Thoracic aorta (tissue), 2 donors: Measurements from ENCODE around the gene DCTPP1. TPM values are rescaled to one million over a fixed set of nuclear protein-coding genes. Genes with fewer than 3 reads are reported as not detected.
"Not testable (repeated sequence)": the region's sequence is repeated elsewhere in the genome, so short reads cannot be mapped to it uniquely, and the experiment has no call there.

Experiments
- ATAC-seq: fragments of 150-250 bp; one replicate; pipeline ENCODE4 v1.8.0; 2017; ENCODE audit warnings: low read depth; ENCODE audit not compliant: insufficient number of reproducible peaks, low FRiP score
- DNase-seq: peaks from one replicate; pipeline ENCODE4 v3.0.0-alpha.2; 2020; ENCODE audit warnings: low spot score
- H3K27ac ChIP-seq, 2 donors: fragments of 200-600 bp; sonication (generic); 1 replicate in 1 of 2; 2 replicates in 1 of 2; pipeline ENCODE4 v1.5.1; 2016; ENCODE audit warnings: mild to moderate bottlenecking in 2 of 2, moderate library complexity in 2 of 2
- H3K27me3 ChIP-seq: fragments of 200-600 bp; sonication (generic); replicated peaks from 2 replicates; pipeline ENCODE4 v1.6.0; 2016; ENCODE audit warnings: mild to moderate bottlenecking; ENCODE audit not compliant: insufficient read depth
- H3K36me3 ChIP-seq: fragments of 200-600 bp; sonication (generic); one replicate; pipeline ENCODE4 v1.5.1; 2016
- H3K4me1 ChIP-seq, 2 donors: fragments of 200-600 bp; sonication (generic); 1 replicate in 1 of 2; 2 replicates in 1 of 2; pipeline versions ENCODE4 v1.5.1 to v1.6.0; 2016; ENCODE audit warnings: low read depth in 2 of 2, mild to moderate bottlenecking in 1 of 2; ENCODE audit not compliant: control insufficient read depth in 1 of 2
- H3K4me3 ChIP-seq: fragments of 200-600 bp; sonication (generic); 2 replicates; pipeline ENCODE4 v1.5.1; 2016; ENCODE audit warnings: mild to moderate bottlenecking
- H3K9me3 ChIP-seq: fragments of 200-600 bp; sonication (generic); 2 replicates; pipeline ENCODE4 v1.5.1; 2016
- CTCF ChIP-seq: fragments of 200-600 bp; sonication (generic); IDR thresholded peaks from one replicate; pipeline ENCODE4 v1.5.1; 2019; ENCODE audit warnings: antibody characterized with exemption
- total RNA-seq, 2 donors: library from RNA; depleted of rRNA; stranded (reverse); fragments of >200 nt; gene quantifications; one replicate each; pipeline versions ENCODE4 v1.1.0 to v1.2.3, GENCODE V29; 2016

DCTPP1 gene
- 10 to 100 TPM; 16.7 to 24.0 TPM for total RNA-seq

DNA sequence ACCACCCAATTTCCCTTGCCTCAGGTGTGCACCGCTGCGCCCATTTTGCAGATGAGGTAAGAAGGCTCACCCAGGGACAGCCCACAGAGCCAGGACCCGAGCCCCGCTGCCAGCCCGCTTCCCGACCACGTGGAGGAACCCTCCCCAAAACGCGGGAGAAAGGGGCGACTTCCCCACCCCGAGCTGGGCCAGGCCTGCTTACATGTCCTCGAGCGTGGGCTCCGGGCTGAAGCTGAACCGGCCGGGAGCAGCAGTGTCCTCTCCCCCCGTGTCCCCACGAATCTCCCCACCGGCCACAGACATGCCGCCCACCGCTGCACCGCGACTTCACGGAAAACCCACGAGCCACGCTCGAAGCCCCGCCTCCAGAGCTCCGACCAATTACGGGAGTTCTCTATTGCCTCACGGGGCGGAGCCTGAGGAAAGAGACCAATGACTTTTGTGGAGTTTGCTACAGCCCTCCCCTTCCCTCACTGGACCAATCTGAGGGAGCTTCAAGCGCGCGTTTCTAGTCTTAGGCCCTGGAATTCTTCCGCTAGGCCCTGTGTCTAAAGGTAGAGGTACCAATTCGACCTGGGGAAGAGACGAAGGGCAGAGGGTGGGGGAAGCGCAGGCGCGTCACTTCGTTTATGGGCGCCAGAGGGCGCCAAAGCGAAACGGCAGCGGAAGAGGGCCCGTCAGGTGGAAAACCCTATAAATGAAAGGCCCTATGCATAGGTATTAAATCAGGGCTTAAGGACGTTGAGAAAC lies at the start of gene DCTPP1:
Gene DCTPP1, minus strand, starts transcription at position 353 of the 750 bp plus-strand sequence. Its CDS starts 50 bp downstream, at position 303.
- H3K36me3 ChIP-seq: no peaks in the 10 kb centered on the region
- no peaks in the 10 kb centered on the region for H3K9me3 ChIP-seq
- TF ChIP-seq CTCF: peak; percentile 70
- H3K27me3 ChIP-seq: no peaks in the 10 kb centered on the region
- DNase-seq (peak; percentile 94), ATAC-seq (peak; percentile 100)
- peak within 1 kb of the TSS; percentile 39 to 42 for H3K27ac ChIP-seq
- H3K4me3 ChIP-seq: peak within 1 kb of the TSS; percentile 82
- H3K4me1 ChIP-seq: peaks cover 0 to 18% of the 10 kb centered on the region in 2 donors

GRCh38 chr16:30478766-30479478 lies 49.1 kb upstream of the DCTPP1 start:
- no peak overlapping the region for H3K4me3 ChIP-seq

GRCh38 chr16:30477773-30478172 lies 47.9 kb upstream of the DCTPP1 start:
- not testable (repeated sequence) for H3K27me3 ChIP-seq, H3K36me3 ChIP-seq, DNase-seq, H3K4me3 ChIP-seq, H3K4me1 ChIP-seq, H3K9me3 ChIP-seq, ATAC-seq, H3K27ac ChIP-seq

More at GRCh38 chr16:30478766-30479478, 49.1 kb upstream of the DCTPP1 start:
- Histone ChIP-seq H3K36me3 (no peaks in the 10 kb centered on the region), H3K27ac (no peak overlapping the region), H3K4me1 (no peaks in the 10 kb centered on the region), H3K27me3 (no peaks in the 10 kb centered on the region), H3K9me3 (no peaks in the 10 kb centered on the region)
- ATAC-seq (no peak), DNase-seq (no peak)
- no peak for TF ChIP-seq CTCF

- Histone ChIP-seq H3K27me3 (no peaks in the 10 kb centered on the region), H3K4me3 (no peak overlapping the region), H3K27ac (no peak overlapping the region), H3K9me3 (no peaks in the 10 kb centered on the region), H3K4me1 (no peaks in the 10 kb centered on the region), H3K36me3 (no peaks in the 10 kb centered on the region)
- TF ChIP-seq CTCF: no peak
- no peak for DNase-seq
- no peak for ATAC-seq
Observed at GRCh38 chr16:30476991-30477390, 47.2 kb upstream of the DCTPP1 start.

DNA sequence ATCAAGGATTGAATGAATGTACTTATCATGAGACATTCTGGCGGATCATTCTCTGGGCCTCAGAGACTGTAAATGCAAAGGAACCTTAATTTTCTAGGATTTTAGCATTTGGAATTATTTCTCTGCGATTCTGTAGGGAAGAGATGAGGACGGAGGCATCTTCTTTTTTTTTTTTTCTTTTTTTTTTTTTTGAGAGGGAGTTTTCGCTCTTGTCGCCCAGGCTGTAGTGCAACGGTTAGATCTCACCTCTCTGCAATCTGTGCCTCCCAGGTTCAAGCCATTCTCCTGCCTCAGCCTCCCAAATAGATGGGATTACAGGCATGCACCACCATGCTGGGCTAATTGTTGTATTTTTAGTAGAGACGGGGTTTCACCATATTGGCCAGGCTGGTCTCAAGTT lies 44.9 kb upstream of the DCTPP1 start:
- TF ChIP-seq CTCF: no peak
- H3K9me3 ChIP-seq: no peaks in the 10 kb centered on the region
- peaks cover 2% of the 10 kb centered on the region in 2 donors for H3K4me1 ChIP-seq
- no peaks in the 10 kb centered on the region for H3K27me3 ChIP-seq
- no peak for ATAC-seq
- no peak overlapping the region for H3K27ac ChIP-seq
- H3K36me3 ChIP-seq: no peaks in the 10 kb centered on the region
- no peak for DNase-seq
- H3K4me3 ChIP-seq: no peak overlapping the region
